ENCODE results near the gene CPEB1. TPM values are rescaled to one million over a fixed set of nuclear protein-coding genes. Genes with fewer than 3 reads are reported as not detected.

CPEB1 gene
- total and polyA plus RNA-seq, 2 donors (not counting 1 experiment from before 2014, with no cell fraction given): 0.19 to 0.62 TPM

DNA sequence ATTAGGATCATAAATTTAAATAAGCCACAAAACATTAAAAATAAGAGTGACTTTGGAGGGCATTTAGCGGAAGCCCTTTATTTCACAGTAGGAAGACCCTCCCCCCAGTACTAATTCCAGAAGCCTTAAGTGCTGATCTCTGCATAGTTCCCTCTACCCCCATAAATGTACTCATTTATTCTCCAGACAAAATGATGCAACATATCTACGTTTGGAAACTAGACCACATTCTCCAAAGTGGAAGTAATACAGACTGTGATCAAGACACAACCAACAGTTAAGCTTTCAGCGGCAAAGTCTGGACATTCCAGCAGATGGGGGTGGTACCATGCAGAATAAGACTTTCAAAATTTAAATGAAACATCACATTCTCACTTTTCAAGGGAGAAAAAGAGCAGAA lies 62.1 kb downstream of the CPEB1 start:
- DNase-seq (no peak), ATAC-seq (ENCODE audit: low read depth) (no peak)
- ChIA-PET POLR2A (no interaction called here), CTCF (interaction anchor here (0.7 kb wide), 1 partner anchor 1063 kb away, joined by 3 read pairs; no protein-coding TSS in a partner anchor)
- Histone ChIP-seq H3K36me3 (replicated peaks in 1 of 2; ENCODE audit: control extremely low read depth in 1 of 2, control insufficient read depth in 1 of 2, extremely low read depth in 1 of 2, insufficient read depth in 2 of 2, low read length in 1 of 2) (no peaks in the 10 kb centered on the region), H3K4me2 (replicated peaks; ENCODE audit: low read depth, low read length, poor library complexity, severe bottlenecking) (no peak overlapping the region), H3K4me3 (ENCODE audit: control extremely low read depth in 1 of 5, extremely low read depth in 1 of 5, insufficient read depth in 1 of 5, low read depth in 2 of 5, low read length in 4 of 5) (no peak overlapping the region), H3K9ac (ENCODE audit: low read length) (no peak overlapping the region), H3K9me3 (ENCODE audit: control extremely low read depth in 1 of 3, control insufficient read depth in 2 of 3, insufficient read depth in 1 of 3, low read length in 2 of 3) (peaks cover 0 to 1% (median 0%) of the 10 kb centered on the region in 3 donors), H4K20me1 (ENCODE audit: control insufficient read depth, insufficient read depth, low read length, poor library complexity, severe bottlenecking) (no peaks in the 10 kb centered on the region), H3K27ac (ENCODE audit: low read length in 2 of 2) (no peak overlapping the region), H3K27me3 (replicated peaks in 1 of 4; ENCODE audit: control extremely low read depth in 1 of 4, control insufficient read depth in 3 of 4, insufficient read depth in 4 of 4, low read length in 3 of 4) (peaks cover 0 to 12% (median 2%) of the 10 kb centered on the region in 4 experiments), H3K79me2 (ENCODE audit: control insufficient read depth, insufficient read depth, low read length) (no peaks in the 10 kb centered on the region), H3K4me1 (ENCODE audit: control insufficient read depth in 2 of 2, insufficient read depth in 2 of 2, low read length in 2 of 2) (no peaks in the 10 kb centered on the region), H2AFZ (ENCODE audit: insufficient read depth, low read depth, low read length, poor library complexity, severe bottlenecking) (no peak overlapping the region)
- Mint-ChIP-seq H3K4me1 (no peaks in the 10 kb centered on the region), H3K27me3 (peaks cover 28% of the 10 kb centered on the region), H3K9me3 (ENCODE audit: insufficient read depth) (no peaks in the 10 kb centered on the region), H3K4me3 (no peak overlapping the region), H3K27ac (no peak overlapping the region)
- intact Hi-C loops (cut with micrococcal nuclease): no loop called here
- TF ChIP-seq CTCF (IDR thresholded peaks at IDR 0.05) (no peak), EZH2 (IDR thresholded peaks at IDR 0.05; ENCODE audit: borderline replicate concordance, insufficient read depth, low read depth, low read length, poor library complexity, severe bottlenecking) (no peak)
- 60% methylated on average over 2 of the region's 3 CpGs for WGBS (ENCODE audit: insufficient coverage)

DNA sequence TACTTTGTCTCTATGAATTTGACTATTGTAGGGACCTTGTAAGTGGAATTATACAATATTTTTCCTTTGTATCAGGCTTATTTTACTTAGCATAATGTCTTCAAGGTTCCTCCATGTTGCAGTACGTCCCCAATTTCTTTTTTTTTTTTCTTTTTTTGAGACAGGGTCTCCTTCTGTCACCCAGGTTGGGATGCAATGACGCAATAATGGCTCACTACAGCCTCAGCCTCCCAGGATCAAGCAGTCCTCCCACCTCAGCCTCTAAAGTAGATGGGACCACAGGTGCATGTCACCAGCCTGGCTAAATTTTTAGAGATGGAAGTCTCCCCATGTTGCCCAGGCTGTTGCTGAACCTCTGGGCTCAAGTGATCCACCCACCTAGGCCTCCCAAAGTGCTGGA lies 66.5 kb downstream of the CPEB1 start:
- DNase-seq: no peak
- H3K79me2 ChIP-seq (ENCODE audit: control insufficient read depth, insufficient read depth, low read length): no peaks in the 10 kb centered on the region
- H3K4me1 ChIP-seq (ENCODE audit: control insufficient read depth in 2 of 2, insufficient read depth in 2 of 2, low read length in 2 of 2): no peaks in the 10 kb centered on the region
- Mint-ChIP-seq H3K27me3 (peaks cover 20% of the 10 kb centered on the region), H3K4me1 (no peaks in the 10 kb centered on the region), H3K9me3 (ENCODE audit: insufficient read depth) (no peaks in the 10 kb centered on the region), H3K27ac (no peak overlapping the region), H3K4me3 (no peak overlapping the region)
- H3K27me3 ChIP-seq (replicated peaks in 1 of 4; ENCODE audit: control extremely low read depth in 1 of 4, control insufficient read depth in 3 of 4, insufficient read depth in 4 of 4, low read length in 3 of 4): peaks cover 0 to 12% (median 2%) of the 10 kb centered on the region in 4 experiments
- H3K9me3 ChIP-seq (ENCODE audit: control extremely low read depth in 1 of 3, control insufficient read depth in 2 of 3, insufficient read depth in 1 of 3, low read length in 2 of 3): no peaks in the 10 kb centered on the region
- no peak for TF ChIP-seq EZH2 (IDR thresholded peaks at IDR 0.05; ENCODE audit: borderline replicate concordance, insufficient read depth, low read depth, low read length, poor library complexity, severe bottlenecking)
- TF ChIP-seq CTCF (IDR thresholded peaks at IDR 0.05): no peak
- ATAC-seq (ENCODE audit: low read depth): no peak
- intact Hi-C loops (cut with micrococcal nuclease): no loop called here
- no peak overlapping the region for H2AFZ ChIP-seq (ENCODE audit: insufficient read depth, low read depth, low read length, poor library complexity, severe bottlenecking)
- H3K27ac ChIP-seq (ENCODE audit: low read length in 2 of 2): no peak overlapping the region
- ChIA-PET POLR2A (no interaction called here), CTCF (no interaction called here)
- no peak overlapping the region for H3K4me3 ChIP-seq (ENCODE audit: control extremely low read depth in 1 of 5, extremely low read depth in 1 of 5, insufficient read depth in 1 of 5, low read depth in 2 of 5, low read length in 4 of 5)
- WGBS (ENCODE audit: insufficient coverage): 93% methylated on average over 2 of the region's 2 CpGs
- H3K9ac ChIP-seq (ENCODE audit: low read length): no peak overlapping the region
- H3K36me3 ChIP-seq (replicated peaks in 1 of 2; ENCODE audit: control extremely low read depth in 1 of 2, control insufficient read depth in 1 of 2, extremely low read depth in 1 of 2, insufficient read depth in 2 of 2, low read length in 1 of 2): no peaks in the 10 kb centered on the region
- no peaks in the 10 kb centered on the region for H4K20me1 ChIP-seq (ENCODE audit: control insufficient read depth, insufficient read depth, low read length, poor library complexity, severe bottlenecking)
- H3K4me2 ChIP-seq (replicated peaks; ENCODE audit: low read depth, low read length, poor library complexity, severe bottlenecking): no peak overlapping the region

Measured in B cell (primary cell).